Measurements from ENCODE around the gene SAMD11. TPM values are rescaled to one million over a fixed set of nuclear protein-coding genes. Genes with fewer than 3 reads are reported as not detected.

SAMD11 gene
- total RNA-seq, 4 donors from 2014 or later: not detected

DNA sequence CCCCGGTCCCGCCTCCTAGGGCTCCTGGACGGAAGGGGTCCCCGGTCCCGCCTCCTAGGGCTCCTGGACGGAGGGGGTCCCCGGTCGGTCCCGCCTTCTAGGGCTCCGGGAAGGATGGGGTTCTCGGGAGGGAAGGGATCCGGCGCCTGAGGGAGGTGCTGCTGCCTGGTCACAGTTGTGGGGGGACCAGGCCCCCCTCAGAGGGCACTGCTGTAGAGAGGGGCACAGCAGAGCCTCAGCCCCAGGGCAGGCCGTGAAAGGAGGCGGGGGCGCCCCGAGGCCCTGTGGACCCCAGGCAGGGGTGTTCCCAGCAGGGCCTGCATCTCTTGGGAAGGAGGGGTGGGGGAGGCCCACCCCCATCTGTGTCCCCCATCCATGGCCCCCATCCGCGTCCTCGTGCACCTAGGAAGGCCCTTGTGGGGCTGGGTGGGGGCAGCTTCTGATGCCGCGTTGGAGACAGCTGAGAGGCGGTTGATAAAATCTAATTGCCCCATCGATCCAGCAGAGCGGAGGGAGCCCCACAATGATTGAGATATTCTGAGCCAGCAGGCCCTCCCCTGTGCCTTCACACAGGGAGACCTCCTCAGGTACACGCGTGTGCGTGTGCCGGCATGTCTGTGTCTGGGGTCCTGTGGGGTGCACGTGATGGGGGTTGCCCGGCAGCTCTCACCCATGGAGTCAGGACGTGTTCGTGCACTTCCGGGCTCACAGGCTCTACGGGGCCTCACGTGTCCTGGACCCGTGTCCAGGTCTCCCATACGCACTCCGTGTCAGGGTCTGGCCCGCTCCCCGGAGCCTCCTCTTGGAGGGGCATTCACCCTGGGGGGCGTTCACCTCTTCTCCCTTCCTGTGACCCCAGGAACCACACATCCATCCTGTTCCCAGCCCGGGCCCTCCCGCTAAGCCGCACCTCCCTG lies 12.9 kb downstream of the SAMD11 start:
- TF ChIP-seq, protein P1, sequence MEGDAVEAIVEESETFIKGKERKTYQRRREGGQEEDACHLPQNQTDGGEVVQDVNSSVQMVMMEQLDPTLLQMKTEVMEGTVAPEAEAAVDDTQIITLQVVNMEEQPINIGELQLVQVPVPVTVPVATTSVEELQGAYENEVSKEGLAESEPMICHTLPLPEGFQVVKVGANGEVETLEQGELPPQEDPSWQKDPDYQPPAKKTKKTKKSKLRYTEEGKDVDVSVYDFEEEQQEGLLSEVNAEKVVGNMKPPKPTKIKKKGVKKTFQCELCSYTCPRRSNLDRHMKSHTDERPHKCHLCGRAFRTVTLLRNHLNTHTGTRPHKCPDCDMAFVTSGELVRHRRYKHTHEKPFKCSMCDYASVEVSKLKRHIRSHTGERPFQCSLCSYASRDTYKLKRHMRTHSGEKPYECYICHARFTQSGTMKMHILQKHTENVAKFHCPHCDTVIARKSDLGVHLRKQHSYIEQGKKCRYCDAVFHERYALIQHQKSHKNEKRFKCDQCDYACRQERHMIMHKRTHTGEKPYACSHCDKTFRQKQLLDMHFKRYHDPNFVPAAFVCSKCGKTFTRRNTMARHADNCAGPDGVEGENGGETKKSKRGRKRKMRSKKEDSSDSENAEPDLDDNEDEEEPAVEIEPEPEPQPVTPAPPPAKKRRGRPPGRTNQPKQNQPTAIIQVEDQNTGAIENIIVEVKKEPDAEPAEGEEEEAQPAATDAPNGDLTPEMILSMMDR (IDR thresholded peaks at IDR 0.05; ENCODE audit: low read depth): no peak

DNA sequence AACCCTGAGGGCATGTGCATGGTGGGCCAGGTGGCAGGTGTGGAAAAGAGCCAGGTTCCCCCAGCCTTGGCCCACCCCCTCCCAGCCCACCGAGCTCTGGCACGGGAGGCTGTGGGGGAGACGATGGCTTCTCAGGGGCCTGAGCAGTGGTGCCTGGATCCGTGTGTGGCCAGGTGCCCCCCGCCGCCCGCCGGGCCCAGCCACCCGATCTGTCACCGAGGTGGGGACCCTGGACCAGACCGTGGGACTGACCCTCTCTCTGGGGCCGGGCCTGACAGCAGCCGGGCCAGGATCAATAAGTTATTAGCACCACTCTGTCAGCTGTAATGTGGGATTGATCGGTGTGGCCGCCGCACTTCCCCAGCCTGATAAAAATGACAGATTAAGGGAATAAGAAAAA lies 13.8 kb downstream of the SAMD11 start:
- TF ChIP-seq, protein P1 (IDR thresholded peaks at IDR 0.05; ENCODE audit: low read depth): no peak

DNA sequence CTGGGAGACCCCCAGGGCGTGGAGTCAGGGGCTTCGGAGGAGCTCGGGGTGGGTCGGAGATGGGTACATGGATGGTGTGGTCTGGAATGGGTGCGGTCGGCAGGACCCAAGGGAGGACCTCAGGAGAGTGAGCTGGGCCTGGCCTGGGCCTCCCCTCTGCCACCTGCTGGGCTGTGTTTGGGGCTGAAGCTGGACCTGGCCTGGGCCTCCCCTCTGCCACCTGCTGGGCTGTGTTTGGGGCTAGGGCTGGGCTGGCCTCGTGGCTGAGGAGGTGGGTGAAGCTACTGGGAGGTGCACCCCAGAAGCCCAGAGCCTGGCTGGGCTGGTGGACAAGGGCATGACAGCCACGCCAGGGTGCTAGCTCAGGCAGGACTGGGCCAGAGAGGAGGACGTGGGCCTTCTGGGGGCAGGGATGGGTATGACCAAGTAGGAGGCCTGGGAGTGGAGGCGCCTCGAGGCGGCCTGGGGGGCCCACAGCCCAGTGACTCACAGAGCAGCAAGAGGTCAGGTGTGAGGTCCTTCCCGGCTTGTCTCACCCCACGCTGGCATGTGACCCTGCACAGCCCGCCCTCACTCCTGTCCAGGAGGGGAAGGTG lies 14.5 kb downstream of the SAMD11 start:
- TF ChIP-seq, protein P1 (IDR thresholded peaks at IDR 0.05; ENCODE audit: low read depth): no peak

DNA sequence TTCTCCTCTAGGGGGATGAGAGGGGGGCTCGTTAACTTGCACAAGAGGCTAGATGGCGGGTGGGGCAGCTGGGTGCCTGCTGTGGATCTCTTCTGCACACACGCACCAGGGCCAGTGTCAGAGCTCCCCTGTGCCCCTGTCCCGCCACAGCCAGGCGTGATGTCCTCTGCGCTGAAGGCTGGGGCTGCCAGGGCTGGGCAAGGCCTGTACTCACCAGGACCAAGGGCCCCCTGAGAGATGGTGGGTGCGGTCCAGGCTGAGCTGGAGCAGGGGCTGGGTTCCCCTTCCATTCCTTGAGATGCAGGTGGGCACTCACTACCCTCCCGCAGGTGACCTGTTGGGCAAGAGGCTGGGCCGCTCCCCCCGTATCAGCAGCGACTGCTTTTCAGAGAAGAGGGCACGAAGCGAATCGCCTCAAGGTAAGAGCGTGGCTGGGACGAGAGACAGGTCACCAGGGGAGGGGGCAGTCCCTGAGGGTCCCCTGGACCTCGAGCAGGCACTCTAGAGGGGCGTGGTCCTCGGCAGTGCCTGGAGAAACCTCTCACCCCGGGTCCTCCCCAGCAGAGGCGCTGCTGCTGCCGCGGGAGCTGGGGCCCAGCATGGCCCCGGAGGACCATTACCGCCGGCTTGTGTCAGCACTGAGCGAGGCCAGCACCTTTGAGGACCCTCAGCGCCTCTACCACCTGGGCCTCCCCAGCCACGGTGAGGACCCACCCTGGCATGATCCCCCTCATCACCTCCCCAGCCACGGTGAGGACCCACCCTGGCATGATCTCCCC lies 15.2 kb downstream of the SAMD11 start:
- TF ChIP-seq, protein P1 (IDR thresholded peaks at IDR 0.05; ENCODE audit: low read depth): no peak

DNA sequence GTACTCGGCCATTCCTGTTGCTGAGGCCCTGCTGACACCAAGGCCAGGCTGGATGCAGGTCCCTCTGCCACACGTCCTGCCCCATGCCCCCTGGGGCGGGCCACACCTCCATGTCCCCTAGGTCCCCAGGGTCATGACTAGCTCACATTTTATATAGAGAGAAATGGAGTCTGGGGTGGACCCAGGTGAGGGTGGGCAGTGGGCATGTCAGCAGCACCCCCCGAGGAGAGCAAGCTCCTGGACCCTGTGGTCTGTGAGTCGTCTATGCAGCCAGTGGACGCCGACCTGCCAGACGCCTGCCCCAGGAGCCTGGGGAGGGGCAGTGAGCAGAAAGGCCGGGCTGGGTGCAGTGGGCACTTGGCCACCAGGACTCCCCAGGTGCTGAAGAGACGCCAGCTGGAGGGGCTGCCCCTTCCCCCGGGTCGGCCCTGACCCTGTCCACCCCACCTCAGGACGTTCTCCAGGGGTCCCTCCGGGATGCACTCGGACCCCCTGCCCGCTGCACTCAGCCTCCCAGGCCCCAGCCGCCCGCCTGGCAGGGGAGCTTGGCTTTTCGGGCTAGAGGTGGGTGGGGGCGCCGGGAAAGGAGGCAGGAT lies 15.9 kb downstream of the SAMD11 start:
- TF ChIP-seq, protein P1 (IDR thresholded peaks at IDR 0.05; ENCODE audit: low read depth): no peak

DNA sequence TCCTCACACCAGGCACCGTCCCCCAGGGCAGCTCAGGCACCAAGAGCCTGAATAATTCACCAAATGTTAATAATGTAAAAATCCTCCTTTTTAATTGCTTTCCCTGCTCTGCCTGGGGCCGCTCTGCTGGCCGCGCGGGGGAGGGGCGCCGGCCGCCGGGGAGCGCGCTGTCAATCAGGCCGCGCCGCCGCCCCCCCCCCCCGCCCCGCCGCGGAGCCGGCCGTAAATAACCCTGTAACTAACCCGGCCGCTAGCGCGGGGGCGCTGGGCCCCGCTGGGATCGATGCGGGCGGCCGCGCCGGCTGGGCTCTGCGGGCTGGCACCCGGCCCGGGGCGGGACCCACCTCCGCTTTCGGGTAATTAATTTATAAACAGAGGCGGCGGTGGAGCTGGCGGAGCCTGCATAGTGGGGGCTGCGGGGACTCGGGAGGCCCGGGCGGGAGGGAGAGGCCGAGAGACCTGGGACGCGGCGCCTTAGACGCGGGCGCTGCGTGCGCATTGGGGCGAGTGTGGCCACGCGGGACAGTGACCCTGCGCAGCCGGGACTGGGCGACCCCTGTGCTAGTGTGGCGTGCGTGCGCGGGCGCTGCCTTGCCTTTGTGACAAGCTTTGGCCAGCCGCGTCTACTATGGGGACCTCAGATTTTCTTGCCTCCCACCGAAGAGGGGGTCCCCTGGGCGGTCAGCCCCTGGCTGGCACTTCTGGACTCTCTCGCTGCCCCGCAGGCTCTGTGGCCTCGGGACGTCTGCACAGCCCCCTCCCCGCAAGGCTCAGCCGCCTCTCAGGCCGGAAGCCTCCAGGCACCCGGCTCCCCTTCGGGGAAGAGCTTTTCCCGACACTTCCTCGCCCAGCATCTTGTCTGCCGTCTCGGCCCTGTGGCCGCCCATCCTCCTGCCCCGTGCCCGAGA lies 16.6 kb downstream of the SAMD11 start:
- TF ChIP-seq, protein P1 (IDR thresholded peaks at IDR 0.05; ENCODE audit: low read depth): no peak

Measured in subcutaneous adipose tissue (tissue), 4 donors.